Effector CD4-positive, alpha-beta T cell (primary cell): Measurements from ENCODE around the gene KCNG2.

Experiments
- DNase-seq: peaks from one replicate; pipeline ENCODE4 v3.0.0-alpha.2; 2020

Gene KCNG2

DNA sequence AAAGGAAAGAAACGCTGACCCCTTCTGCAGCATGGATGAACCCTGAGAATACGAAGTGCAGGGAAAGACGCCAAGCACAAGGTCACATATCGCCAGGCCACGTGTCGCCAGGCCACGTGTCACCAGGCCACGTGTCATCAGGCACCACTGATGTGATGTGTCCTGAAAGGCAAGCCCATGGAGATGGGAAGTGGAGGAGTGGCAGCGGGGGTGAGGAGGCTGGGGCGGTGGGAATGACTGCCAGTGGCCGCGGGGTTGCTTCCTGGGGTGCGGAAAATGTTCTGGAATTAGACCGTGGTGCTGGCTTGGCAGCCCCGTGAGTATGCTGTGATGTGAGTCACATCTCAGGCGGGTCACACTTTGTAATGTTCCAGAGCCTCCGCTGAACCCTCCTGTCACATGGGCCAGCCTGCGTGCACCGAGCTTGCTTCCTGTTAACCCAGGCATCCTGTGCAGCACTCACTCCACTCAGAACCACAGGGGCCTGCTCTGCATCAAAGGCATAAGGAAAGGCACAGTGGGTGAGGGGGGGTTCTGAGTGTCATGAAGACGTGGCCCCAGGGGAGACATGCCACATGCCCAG lies 114.8 kb downstream of the KCNG2 start:
- DNase-seq, result no peak

DNA sequence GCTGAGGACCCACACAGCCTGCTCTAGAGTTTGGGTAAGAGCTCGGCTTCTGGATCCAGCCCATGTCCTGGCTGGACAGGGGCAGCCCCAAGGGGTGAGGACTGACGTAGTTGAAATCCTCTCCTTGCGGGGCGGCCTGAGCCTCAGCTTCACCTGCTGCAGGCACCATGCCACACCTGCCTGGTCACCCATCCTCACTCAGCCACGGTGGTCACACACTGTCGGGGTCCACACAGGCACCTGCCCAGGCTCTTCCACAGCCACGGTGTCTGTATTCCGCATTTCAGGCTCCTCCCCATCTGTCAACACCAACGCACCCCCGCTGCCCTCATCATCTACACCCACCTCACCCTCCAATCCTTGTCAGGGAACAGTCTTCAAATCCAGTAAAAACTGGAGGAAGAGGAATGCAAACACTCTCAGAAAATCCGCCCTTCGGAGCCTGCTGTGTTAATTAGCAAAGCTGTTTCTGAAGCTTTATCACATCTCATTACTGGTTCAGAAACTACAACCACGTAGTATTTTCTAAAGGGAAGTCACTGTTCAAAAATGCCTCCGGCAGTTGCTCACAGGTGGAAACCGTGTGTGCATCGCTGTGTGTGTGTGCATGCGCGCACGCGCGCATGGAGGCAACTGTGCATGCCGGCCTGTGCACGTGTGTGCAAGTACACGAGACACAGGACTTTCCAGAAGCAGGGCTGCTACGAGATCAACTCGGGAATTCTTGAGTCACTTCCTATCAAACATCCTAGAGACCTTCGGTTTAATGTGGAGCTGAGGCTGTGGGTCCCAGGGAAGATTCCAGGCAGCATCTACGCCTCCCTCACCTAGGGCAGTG lies 115.5 kb downstream of the KCNG2 start:
- DNase-seq, result no peak

DNA sequence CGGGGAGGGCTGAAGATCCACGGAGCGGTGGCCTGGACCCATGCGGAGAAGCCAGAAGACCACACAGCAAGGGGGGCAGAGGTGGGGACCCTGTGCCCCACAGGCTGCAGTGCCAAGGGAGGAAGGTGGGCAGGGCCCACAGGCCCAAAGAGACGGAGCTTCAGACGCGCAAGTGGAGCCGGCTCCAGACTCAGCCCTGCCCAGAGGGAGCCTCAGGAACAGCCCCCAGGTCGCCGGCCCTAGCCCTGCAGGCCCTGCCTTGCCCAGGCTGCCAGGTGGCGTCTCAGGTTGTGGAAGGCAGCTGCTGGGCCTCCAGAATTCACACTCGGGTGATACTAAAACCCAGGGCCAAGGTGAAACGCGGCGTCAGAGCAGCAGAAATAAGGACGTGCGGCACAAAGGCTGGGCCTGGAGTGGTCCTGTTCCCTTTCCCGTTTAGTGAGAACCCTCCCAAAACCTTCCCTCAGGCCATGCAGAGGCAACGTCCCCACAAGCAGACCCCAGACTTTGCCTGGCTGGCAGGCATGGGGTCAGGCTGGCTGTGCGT lies 116.9 kb downstream of the KCNG2 start:
- DNase-seq, result no peak

DNA sequence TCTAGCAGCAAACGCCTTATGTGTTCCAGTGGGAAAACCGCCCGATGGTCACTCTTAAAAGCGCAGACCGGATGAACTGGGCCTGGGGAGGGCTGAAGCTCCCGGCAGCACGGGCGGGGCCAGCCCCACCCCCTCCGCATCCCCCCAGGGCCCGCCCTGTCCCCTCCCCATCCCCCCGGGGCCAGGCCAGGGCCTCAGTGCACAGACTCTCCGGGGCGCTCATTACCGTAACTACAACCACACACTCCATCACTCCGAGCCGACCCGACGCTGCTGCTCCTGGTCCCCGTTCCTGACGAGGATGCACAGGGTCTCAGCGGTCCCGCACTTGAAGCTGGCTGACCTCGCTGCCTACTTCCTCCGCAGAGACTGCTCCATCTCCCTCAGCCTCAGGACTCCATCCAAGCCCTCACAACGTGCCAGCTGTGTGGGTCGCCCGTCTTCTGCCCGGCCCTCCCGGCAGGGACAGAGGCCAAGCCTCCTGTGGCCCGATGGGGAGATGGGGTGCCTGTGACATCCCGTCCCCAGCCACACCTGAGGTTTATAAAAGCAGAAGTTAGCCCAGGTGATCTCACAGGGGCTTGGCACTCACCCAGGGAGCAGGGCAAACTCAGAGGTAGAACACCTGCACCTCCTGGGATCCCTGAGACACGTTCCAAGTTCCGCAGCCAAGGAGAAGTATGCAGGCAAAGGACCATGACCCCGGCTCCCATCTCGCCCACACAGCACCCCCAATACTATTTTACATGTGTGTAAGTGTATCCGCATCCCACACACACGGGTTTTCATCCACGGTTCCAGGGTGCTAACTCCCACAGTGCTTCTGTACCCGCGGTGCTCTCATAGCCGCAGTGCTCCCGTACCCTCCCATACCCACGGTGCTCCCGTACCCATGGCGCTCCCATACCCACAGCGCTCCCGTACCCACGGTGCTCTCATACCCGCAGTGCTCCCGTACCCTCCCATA lies 117.7 kb downstream of the KCNG2 start:
- no peak for DNase-seq

DNA sequence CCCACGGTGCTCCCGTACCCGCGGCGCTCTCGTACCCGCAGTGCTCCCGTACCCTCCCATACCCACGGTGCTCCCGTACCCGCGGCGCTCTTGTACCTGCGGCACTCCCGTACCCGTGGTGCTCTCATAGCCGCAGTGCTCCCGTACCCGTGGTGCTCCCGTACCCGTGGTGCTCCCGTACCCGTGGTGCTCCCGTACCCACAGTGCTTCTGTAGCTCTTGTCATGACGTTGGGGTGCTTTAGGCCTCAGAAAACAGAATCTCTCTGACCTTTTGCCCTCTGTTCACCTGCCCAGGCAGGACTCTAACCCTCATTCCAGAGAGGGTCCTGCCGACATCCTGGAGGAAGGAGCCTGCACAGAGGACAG lies 118.4 kb downstream of the KCNG2 start:
- no peak for DNase-seq

DNA sequence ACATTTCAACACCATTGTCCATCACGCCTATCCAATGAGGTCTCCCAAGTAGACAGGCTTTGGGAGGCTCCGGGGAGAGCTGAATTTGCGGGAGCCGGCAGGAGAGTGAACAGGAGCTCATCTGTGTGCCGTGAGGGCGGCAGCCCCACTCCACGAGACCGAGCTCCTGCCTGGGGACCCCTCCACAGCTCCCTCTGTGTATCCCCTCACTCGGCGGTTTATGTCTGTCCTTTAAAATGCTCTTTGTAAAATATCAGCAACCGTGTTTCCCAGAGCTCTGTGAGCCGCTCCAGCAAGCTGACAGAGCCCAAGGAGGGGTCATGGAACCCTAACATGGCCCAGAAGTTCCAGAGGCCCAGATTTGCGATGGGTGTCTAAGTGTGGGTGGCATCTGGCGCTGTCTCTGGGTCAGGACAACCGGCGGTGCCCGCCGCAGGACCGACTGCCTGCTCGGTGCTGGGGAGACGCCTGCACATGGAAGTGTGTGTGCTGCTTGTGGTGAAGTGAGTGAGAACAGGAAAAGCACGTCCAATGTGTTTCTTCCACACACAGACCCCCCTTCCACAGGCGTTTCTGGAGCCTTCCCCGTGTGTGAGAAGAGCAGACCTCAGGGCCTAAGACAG lies 118.9 kb downstream of the KCNG2 start:
- no peak for DNase-seq

DNA sequence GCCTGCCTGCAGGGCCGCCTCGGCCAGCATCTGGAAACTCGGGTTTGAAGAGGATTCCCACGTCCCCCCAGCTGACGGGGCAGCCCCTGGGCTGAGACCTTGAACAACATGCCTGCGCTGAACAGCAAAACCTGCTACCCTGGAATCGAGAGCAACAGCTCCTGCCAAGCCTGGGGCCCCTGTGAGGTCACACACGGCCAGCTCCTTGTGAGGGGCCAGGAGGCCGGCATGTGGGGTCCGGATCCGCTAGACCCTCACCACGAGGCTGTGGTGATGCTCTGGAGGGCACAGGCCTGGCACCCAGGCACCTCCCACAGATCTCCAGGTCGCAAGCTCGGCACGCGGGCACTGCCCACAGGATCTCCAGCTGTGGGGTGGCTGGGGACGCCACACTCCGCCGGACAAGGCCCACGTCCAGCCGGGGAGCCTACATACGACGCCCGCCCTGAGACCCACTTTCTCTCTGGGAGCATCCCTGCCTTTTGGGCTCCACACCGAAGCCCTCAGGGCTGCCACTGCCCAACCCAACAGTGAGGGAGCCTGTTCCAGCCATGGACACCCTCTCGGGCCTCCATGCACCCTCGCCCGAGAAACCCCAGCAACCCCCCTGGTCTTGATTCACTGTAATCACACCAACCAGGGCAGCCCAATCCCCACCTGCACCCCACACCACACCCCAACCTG lies 119.6 kb downstream of the KCNG2 start:
- DNase-seq, result no peak

DNA sequence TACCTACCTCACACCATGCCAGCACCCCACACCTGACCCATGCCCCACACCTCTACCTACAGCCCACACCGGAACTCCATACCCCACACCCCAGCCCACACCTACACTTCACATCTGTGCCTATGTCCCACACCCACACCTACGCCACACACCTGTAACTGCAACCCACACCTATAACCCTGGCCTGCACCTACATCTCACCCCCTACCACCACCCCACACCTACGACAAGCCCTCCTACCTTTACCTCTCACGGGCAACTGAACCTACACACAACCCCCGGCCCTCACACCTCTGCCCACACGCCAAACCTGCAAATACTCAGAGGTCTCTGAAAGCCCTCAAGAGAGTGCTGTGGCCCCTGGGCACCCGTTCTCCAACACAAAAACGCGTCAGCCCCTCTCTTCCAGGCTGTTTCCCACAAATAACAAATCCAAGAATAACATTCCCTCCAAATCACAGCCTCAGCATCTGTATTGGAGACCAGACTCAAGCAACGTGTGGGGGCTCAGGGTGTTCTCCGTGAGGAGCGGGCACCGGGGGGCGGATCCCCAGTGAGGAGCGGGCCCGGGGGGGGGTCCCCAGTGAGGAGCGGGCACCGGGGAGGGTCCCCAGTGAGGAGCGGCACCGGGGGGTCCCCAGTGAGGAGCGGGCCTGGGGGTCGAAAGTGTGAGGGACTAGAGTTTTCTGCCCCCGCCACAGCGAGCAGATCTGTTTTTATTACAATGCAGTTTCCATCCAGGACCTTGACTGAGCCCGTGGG lies 120.3 kb downstream of the KCNG2 start:
- DNase-seq, result no peak

DNA sequence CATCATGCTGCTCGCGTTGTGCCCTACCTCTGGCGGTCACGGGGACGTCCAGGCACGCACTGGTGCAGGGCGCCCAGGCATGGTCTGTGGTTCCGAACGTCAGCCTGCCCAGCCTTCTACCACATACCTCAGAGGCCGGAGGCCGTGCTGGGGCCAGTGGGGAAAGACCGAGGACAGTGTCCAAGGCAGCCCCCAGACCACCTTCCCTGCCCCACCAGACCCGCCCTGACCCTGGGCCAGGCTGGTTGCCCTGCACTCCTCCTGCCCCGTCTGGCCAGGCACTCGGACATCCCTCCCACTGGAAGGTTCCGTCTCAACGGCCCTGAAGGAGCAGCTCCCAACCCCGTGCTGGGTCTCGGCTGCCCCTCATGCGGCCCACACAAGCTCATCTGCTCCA lies 120.9 kb downstream of the KCNG2 start:
- DNase-seq, result no peak

DNA sequence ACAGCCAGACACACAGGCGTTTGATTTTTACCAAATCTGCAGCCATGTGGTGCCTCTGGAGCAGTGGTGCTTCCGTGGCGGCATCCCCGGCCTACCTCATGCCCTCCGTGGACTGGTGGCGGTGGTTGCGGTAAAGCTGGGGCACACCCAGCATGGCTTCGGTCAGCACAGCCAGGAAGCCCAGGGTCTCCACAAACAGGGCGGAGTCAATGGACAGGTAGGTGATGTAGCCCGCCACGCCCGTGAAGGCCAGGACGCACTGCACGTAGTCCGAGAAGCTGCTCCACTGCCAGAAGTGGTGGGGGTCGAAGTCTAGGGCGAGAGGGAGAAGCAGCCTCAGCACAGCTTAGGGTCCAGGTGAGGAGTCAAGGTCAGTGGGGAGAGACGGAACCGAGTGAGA lies 121.4 kb downstream of the KCNG2 start:
- DNase-seq, result no peak

DNA sequence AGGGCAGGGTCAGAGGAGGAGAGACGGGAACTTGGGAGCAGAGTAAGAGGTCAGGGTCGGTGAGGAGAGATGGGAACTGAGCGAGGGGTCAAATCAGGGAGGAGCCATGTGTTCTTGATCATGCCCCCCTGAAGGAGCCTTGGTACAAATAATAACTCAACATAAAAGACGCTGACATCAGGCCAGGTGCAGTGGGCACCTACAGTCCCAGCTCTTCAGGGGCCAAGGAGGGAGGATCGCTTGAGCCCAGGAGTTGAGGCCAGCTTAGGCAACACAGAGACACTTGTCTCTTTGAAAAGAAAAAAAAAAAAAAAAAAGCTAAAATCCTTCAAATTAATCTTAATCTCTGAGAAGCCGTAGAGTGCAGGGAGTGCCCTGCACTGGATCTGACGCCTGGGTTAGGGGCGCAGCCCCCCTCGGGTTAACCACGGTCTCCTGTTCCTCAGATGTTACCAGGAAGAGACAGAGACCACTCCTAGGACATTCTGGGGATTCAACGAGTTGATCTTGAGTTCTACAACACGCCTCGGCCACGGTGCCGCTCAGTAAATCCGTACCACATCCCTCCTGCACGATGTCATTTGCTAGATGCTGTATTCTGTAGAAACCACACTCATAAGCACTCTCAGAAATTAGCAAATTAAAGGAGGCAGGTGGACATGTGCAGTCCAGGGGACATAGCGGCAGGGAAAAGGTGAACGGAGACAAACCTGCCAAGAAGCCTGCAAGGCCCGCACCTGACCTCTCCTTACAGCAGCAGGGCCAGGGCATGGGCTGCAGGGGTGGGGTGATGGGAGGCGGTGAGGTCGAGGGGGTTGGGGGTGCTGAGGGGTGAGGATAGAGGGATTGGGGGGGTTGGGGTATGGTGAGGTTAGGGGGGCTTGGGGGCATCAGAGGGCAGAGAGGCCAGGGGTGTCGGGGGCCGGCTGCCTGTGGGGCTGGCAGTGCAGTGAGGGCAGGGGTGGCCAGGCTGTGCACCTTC lies 124.5 kb downstream of the KCNG2 start:
- DNase-seq, result no peak

DNA sequence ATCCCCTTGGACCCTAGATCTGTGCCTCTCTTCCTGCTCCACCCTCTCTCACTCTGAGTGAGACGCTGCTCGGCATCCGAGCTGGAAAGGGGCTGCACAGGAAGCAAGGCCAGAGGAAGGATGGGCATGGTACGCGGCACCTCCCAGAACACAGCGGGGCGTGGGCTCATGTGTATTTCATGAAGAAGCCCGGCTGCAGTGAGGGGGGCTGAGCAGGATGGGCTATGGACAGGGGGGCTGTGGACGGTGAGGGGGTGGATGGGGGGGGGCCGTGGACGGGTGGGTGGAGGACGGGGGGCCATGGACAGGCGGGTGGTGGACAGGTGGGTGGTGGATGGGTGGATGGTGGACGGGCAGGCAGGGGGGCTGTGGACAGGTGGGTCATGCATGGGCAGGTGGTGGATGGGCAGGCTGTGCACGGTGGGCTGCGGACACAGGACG lies 125.3 kb downstream of the KCNG2 start:
- DNase-seq, result no peak

DNA sequence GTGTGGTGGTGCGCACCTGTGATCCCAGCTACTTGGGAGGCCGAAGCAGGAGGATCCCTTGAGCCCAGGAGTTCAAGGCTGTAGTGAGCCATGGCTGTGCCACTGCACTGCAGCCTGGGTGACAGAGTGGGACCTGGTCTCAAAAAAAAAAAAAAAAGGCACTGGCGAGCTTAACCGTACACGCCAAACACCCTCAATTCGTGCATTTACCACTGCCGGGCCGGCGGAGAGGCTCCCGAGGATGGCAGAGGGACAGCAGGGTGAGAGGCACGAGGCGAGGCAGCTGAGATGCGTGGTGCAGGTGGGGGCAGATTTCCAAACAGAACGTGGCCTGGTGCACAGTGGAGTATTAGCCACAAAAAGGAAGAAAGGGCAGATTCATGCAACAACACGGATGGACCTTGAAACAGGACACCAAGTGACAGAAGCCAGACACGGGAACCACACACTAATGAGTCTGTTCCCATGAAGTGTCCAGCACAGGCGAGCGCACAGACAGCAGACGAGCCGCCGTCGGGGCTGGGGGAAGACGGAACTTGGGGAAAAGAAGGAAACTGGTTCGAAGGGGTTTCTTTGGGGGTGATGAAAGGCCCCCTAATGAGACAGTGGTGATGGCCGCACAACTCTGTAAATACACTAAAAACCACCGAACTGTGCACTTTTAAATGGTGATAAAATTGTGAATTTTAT lies 126.3 kb downstream of the KCNG2 start:
- DNase-seq, result no peak

DNA sequence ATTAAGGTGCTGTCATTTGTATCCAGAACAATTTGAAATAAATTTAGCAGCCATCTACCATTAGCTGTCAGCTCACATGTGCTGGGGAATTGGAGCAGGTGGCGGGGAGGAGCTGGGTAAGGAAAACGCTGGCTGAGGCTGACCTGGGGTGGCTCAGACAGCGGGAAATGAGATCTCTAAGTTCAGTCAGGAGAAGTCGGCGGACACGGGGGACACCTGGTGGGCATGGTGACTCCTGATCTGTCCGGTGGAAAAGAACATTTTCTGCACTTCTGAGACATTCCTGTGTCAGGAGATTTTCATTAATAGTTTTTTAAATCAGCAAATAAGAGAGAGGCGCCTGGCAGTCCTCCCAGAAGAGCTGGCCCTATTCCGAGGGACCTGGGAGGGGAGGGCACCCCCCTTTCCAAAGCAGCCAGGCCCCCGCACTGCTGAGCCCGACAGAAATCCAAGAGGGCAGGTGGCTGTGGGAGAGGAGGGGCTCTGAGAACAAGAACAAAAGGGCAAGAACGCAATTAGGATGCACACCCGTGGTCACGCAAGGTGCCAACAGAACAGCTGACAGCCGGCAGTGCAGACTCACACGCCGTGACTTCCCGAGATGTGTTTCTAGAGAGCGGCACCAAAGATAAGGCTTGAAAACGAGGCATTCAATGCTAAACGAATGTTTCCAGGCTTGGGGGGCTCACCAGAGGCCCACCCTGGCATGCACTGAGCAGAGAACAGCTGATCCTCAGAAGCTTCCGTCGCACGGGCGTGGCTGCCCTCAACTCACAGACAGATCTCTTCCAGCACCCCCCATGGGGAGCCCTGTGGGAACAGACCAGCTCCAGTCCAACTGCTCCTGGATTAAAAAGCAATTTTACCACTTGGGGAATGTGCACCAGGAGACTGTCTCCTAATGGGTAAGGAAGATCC lies 127.3 kb downstream of the KCNG2 start:
- DNase-seq, result no peak

DNA sequence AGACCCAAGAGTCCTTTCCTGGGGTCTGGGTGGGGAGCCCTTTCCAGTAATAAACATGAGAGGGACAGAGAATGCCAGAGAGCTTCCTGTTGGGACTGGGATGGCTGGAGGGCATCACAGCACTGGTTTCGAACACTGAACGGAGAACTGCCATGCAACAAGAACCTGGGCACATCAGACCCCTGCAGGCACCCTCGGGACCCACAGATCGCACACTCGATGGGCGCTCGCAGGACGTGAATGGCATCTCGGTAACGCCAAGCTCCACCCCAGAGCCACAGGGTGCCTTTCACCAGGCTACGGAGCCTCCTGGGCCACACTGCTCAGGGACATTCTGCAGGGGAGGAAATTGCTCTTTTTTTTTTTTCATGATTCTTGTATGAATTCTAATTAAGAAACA lies 128.6 kb downstream of the KCNG2 start:
- DNase-seq, result no peak

DNA sequence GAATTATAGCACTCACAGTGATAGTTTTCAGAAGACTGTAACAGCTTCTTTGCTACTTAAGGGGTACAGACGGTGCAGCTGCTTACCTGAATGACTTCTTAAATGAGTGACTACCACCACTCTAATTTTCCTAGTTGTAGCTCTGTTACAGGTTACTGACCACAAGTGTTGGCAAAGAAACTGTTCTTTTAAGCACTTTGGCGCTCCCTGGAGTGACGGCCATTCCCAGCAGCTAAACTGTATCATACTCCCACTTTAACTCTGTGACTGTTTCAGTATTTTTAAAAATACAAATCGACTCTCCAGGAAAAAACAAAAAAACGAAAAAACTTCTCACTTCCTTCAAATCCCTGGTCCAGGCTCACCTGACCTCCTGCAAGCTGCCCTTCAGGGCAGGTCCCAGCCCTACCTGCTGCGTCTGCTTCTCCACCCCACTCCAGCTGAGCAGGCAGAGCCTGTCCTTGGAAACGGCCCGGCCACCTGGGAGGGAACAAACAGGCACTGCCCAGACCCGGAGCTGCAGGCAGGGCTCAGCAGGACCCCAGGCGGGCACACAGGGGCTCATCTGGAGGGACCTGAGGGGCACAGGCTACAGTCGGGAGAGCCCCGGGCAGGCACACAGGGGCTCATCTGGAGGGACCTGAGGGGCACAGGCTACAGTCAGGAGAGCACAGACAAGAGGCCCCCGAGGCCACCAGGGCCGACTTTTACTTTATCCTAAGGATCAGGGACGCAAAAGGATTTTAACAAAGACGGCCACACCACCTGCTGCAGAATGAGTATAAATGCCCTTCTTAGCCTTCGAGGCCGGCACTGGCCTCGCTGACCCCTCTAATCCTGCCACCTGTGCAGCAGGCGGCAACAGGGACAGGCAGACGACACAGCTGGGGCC lies 129.2 kb downstream of the KCNG2 start:
- DNase-seq, result no peak
